ENCODE data around the gene GCLM. TPM values are rescaled to one million over a fixed set of nuclear protein-coding genes. Genes with fewer than 3 reads are reported as not detected.

Gene GCLM
- total RNA-seq, 4 donors from 2014 or later = 7.4 to 14.1 (median 8.7) TPM

DNA sequence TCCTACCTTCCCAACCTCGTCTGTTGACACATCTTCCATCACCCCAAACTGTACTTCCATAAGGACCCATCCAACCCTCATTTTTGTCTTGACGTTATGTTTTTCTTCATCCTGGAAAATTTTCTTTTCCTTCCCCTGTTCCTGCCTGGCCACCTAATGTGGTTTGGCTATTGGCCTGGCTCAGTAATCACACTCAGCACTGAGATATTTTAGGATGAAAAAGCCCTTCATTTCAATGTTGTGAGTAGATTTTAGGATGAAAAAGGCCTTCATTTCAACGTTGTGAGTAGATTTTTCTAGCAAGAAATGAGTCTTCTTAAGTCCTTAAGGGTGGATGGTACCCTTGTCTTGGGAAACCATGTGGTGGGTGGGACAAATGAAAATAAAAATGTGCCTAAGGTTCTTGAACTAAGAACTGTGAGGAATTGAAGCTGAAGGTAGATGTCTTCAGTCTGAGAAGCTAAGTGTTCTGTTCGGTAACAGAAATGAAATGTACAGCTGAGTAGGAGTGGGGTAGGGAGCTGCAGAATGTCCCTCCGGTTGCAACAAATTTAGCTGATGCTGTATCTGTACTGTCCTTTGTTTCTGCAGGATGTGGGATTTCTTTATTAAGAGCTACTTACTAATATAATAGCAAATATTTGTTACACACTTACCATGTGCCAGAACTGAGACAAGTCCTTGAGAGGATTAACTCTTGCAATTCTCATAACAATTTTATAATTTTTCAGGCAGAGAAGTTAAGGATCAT lies 66.3 kb downstream of the GCLM start:
- H3K27ac ChIP-seq = no peak overlapping the region
- H3K4me1 ChIP-seq = peaks cover 0 to 27% (median 9%) of the 10 kb centered on the region in 3 donors
- peaks cover 0 to 14% of the 10 kb centered on the region in 2 donors for H3K36me3 ChIP-seq
- no peaks in the 10 kb centered on the region for H3K27me3 ChIP-seq
- 75 to 90% methylated on average over 4 to 5 of the region's 5 CpGs for WGBS, 2 donors (ENCODE audit: low coverage in 1 of 2)
- no peak for ATAC-seq
- no peak overlapping the region for H3K4me3 ChIP-seq
- TF ChIP-seq, protein P1, sequence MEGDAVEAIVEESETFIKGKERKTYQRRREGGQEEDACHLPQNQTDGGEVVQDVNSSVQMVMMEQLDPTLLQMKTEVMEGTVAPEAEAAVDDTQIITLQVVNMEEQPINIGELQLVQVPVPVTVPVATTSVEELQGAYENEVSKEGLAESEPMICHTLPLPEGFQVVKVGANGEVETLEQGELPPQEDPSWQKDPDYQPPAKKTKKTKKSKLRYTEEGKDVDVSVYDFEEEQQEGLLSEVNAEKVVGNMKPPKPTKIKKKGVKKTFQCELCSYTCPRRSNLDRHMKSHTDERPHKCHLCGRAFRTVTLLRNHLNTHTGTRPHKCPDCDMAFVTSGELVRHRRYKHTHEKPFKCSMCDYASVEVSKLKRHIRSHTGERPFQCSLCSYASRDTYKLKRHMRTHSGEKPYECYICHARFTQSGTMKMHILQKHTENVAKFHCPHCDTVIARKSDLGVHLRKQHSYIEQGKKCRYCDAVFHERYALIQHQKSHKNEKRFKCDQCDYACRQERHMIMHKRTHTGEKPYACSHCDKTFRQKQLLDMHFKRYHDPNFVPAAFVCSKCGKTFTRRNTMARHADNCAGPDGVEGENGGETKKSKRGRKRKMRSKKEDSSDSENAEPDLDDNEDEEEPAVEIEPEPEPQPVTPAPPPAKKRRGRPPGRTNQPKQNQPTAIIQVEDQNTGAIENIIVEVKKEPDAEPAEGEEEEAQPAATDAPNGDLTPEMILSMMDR (IDR thresholded peaks at IDR 0.05) = no peak
- TF ChIP-seq EP300 (IDR thresholded peaks at IDR 0.05) (no peak), POLR2AphosphoS5 (IDR thresholded peaks at IDR 0.05) (no peak), POLR2A (IDR thresholded peaks at IDR 0.05) (no peak)
- H3K9me3 ChIP-seq = no peaks in the 10 kb centered on the region

DNA sequence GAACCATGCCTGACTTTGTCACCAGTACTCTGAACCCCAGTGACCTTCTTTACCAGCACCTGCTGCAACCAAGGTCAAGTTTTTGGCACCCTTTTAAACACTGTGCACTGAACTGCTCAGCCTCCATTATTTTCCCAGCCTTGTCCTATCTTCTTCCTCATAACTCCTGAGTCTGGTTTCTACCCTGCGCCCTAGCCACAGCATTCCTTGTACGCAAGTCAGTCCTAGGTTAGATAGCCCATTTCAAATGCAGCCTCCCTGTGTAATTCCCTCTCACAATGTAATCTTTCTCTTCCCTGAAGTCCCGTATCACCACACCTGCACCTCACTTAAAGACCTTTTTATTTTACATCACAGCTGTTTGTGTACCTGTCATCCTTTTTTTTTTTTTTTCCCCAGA lies 67.5 kb downstream of the GCLM start:
- Histone ChIP-seq H3K4me3 (no peak overlapping the region), H3K4me1 (peaks cover 0 to 26% (median 9%) of the 10 kb centered on the region in 3 donors), H3K27me3 (no peaks in the 10 kb centered on the region), H3K27ac (no peak overlapping the region), H3K36me3 (peaks cover 0 to 14% of the 10 kb centered on the region in 2 donors), H3K9me3 (no peaks in the 10 kb centered on the region)
- TF ChIP-seq POLR2A (IDR thresholded peaks at IDR 0.05) (no peak), EP300 (IDR thresholded peaks at IDR 0.05) (no peak), POLR2AphosphoS5 (IDR thresholded peaks at IDR 0.05) (no peak)
- TF ChIP-seq, protein P1 (IDR thresholded peaks at IDR 0.05) = no peak
- 91 to 98% methylated on average over 3 of the region's 3 CpGs for WGBS, 2 donors (ENCODE audit: low coverage in 1 of 2)
- ATAC-seq = no peak

DNA sequence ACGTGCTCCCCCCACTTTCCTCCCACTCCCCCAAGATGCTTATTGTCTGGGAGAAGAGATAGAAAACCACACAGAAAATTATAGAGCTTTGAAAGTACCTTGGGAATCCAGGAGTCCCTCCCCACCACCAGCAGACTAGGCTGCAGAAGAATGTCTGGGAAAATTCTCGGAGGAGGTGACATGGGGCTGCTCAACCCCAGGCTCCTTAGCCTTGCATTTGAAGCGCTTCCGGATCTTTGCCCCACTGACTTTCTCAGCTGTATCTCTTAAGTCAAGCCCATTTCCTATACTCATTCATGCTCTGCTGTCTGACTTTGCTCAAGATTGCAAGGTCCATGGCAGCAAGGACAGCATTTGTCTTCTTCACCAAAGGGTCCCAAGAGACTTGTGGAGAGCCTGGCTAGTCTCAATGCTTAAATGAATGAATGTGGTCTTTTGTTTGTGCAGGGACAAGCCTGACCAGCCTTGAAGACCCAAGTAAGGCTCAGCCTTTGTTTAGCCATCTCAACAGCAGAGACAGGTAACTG lies 68.2 kb downstream of the GCLM start:
- Histone ChIP-seq H3K36me3 (peaks cover 0 to 14% of the 10 kb centered on the region in 2 donors), H3K27me3 (no peaks in the 10 kb centered on the region), H3K4me3 (no peak overlapping the region), H3K4me1 (peaks cover 0 to 25% (median 9%) of the 10 kb centered on the region in 3 donors), H3K27ac (no peak overlapping the region), H3K9me3 (no peaks in the 10 kb centered on the region)
- no peak for TF ChIP-seq POLR2A (IDR thresholded peaks at IDR 0.05)
- 88 to 93% methylated on average over 3 to 4 of the region's 4 CpGs for WGBS, 2 donors (ENCODE audit: low coverage in 1 of 2)
- ATAC-seq = no peak

DNA sequence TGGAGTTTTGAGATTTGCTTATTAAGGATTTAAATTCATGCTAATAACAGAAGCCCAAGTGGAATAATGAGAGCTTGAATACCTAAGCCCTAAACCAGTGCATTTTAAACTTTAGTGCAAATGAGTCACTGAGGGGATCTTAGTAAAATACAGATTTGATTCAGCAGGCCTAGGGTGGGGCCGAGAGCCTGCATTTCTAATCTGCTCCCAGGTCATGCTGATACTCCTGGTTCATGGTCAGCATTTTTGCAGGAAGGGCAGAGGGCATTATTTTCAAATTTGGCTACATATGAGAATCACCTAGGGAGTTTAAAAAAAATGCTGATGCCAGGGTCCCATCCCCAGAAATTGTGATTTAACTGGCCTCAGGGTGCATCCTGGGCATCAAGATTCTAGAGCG lies 69.5 kb downstream of the GCLM start:
- no peak for ATAC-seq
- Histone ChIP-seq H3K9me3 (no peaks in the 10 kb centered on the region), H3K36me3 (peaks cover 0 to 14% of the 10 kb centered on the region in 2 donors), H3K4me1 (peaks cover 0 to 12% (median 2%) of the 10 kb centered on the region in 3 donors), H3K27me3 (no peaks in the 10 kb centered on the region), H3K27ac (no peak overlapping the region), H3K4me3 (no peak overlapping the region)
- 100% methylated on average over 1 of the region's 2 CpGs for WGBS, 2 donors (ENCODE audit: low coverage in 1 of 2)
- TF ChIP-seq, protein P1 (IDR thresholded peaks at IDR 0.05) = no peak
- TF ChIP-seq POLR2AphosphoS5 (IDR thresholded peaks at IDR 0.05) = no peak
- TF ChIP-seq EP300 (IDR thresholded peaks at IDR 0.05) = no peak
- TF ChIP-seq POLR2A (IDR thresholded peaks at IDR 0.05) = no peak

DNA sequence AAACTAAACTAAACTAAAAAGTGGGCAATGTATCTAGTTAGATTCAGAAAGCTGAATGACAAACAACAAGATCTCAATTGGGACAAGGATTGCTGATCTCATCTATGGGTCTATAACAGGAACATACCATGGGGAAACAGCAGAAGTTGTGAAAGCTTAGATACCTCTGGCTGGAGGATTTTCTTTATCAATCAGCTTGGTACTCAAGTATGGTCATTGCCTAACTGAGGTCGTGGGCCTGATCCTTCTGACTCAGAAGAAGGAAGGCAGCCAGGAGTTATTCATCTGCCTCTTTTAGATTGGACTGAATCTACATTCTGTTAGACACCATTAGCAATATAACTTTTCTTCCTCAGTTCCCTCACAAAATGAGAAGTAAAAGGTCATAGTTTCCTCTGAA lies 69.9 kb downstream of the GCLM start:
- peak; percentile 36 for ATAC-seq
- H3K36me3 ChIP-seq = peaks cover 0 to 14% of the 10 kb centered on the region in 2 donors

More for the DNA sequence above, 69.9 kb downstream of the GCLM start:
- no peak overlapping the region for H3K27ac ChIP-seq
- no peaks in the 10 kb centered on the region for H3K27me3 ChIP-seq
- H3K9me3 ChIP-seq = no peaks in the 10 kb centered on the region
- TF ChIP-seq POLR2AphosphoS5 (IDR thresholded peaks at IDR 0.05) (no peak), POLR2A (IDR thresholded peaks at IDR 0.05) (no peak), EP300 (IDR thresholded peaks at IDR 0.05) (no peak)
- TF ChIP-seq, protein P1 (IDR thresholded peaks at IDR 0.05) = no peak
- H3K4me3 ChIP-seq = no peak overlapping the region
- H3K4me1 ChIP-seq = peaks cover 0 to 8% (median 0%) of the 10 kb centered on the region in 3 donors
- 0 to 50% methylated on average over 1 of the region's 1 CpG for WGBS, 2 donors (ENCODE audit: low coverage in 1 of 2)

Data from gastroesophageal sphincter (tissue), 4 donors.